ENCODE data around the gene IDI1.
"Not testable (repeated sequence)": the region's sequence is repeated elsewhere in the genome, so short reads cannot be mapped to it uniquely, and the experiment has no call there.

The IDI1 gene

GRCh38 chr10:1010703-1011102 is 38.2 kb downstream of the IDI1 start:
- no peak for DNase-seq (ENCODE audit: low read depth)

DNA sequence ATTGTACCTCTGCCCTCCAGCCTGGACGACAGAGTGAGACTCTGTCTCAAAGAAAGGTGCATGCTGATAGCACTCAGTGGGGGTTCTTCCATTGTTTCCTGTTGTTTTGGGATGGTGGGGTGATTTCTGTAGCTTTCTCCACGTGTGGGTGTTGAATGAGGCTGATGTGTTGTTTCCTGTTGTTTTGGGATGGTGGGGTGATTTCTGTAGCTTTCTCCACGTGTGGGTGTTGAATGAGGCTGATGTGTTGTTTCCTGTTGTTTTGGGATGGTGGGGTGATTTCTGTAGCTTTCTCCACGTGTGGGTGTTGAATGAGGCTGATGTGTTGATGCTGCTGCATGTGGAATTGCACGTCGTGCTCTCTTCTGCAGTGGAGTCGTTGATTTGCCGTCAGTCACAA is 39.0 kb downstream of the IDI1 start:
- not testable (repeated sequence) for H3K4me3 ChIP-seq (ENCODE audit: control insufficient read depth, low read depth, low read length); DNase-seq (ENCODE audit: low read depth)

More at GRCh38 chr10:1010703-1011102, 38.2 kb downstream of the IDI1 start:
- no peak for TF ChIP-seq CTCF (conservative IDR thresholded peaks at IDR 0.05; ENCODE audit: control insufficient read depth, insufficient read depth, low read depth, low read length)
- no peak overlapping the region for H3K4me3 ChIP-seq (ENCODE audit: control insufficient read depth, low read depth, low read length)

DNA sequence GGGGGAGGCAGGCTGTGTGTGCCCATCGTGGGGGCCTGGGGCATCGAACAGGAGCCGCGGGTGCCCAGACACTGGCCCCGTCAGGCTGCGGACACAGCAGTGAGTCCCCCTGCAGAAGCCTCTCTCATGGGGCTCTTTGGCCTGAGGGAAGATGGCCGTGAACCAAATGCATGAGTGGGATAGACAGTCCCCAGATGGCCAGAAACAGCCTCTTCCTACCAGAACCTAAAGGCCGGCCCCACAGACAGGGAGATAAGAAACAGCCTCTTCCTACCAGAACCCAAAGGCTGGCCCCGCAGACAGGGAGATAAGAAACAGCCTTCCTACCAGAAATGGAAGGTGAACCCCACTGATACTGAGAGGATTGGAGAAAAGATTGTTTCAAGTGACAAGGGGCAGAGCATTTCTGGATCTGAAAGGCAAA is 39.8 kb downstream of the IDI1 start:
- no peak for TF ChIP-seq CTCF (conservative IDR thresholded peaks at IDR 0.05; ENCODE audit: control insufficient read depth, insufficient read depth, low read depth, low read length)
- no peak for DNase-seq (ENCODE audit: low read depth)
- no peak overlapping the region for H3K4me3 ChIP-seq (ENCODE audit: control insufficient read depth, low read depth, low read length)

DNA sequence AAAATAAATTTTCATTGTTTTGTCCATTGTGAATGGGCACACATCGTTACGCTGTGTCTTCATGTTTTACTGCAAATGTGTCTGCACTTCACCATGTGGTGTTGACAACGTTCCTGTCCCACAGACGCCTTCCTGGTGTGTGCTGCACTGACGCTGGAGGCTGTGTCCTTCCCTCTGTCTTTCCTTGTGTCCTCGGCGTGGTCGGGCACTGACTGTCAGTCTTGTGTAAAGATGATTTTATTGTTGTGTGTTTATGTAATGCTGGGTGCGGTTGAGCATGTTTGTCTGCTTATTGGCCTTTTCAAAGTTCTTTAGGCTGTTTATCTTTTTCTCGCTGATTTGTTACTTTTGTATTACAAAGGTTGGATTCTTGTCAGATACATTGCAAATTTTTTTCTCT is 41.3 kb downstream of the IDI1 start:
- no peak for TF ChIP-seq CTCF (conservative IDR thresholded peaks at IDR 0.05; ENCODE audit: control insufficient read depth, insufficient read depth, low read depth, low read length)
- H3K4me3 ChIP-seq (ENCODE audit: control insufficient read depth, low read depth, low read length): no peak overlapping the region
- no peak for DNase-seq (ENCODE audit: low read depth)

DNA sequence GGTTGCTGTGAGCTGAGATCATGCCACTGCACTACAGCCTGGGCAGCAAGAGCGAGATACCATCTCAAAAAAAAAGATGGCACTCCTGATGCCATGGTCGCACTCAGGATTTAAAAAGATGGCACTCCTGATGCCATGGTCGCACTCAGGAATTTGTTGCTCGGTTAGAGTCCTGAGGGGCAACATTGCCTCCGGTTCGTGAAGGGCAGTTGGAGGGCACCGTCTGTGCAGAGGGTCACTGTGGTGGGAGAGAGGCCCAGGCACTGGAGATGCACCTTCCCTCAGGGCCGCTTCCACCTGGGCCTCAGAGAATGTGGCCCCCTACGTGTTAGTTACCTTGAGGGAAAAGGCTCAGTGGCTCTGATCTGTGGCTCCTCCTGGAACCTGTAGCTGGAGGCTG is 42.3 kb downstream of the IDI1 start:
- DNase-seq (ENCODE audit: low read depth): no peak
- H3K4me3 ChIP-seq (ENCODE audit: control insufficient read depth, low read depth, low read length): no peak overlapping the region
- no peak for TF ChIP-seq CTCF (conservative IDR thresholded peaks at IDR 0.05; ENCODE audit: control insufficient read depth, insufficient read depth, low read depth, low read length)

- TF ChIP-seq CTCF (conservative IDR thresholded peaks at IDR 0.05; ENCODE audit: control insufficient read depth, insufficient read depth, low read depth, low read length): no peak
- no peak overlapping the region for H3K4me3 ChIP-seq (ENCODE audit: control insufficient read depth, low read depth, low read length)
- DNase-seq (ENCODE audit: low read depth): no peak
Measured at GRCh38 chr10:1003884-1004670, 44.8 kb downstream of the IDI1 start.

DNA sequence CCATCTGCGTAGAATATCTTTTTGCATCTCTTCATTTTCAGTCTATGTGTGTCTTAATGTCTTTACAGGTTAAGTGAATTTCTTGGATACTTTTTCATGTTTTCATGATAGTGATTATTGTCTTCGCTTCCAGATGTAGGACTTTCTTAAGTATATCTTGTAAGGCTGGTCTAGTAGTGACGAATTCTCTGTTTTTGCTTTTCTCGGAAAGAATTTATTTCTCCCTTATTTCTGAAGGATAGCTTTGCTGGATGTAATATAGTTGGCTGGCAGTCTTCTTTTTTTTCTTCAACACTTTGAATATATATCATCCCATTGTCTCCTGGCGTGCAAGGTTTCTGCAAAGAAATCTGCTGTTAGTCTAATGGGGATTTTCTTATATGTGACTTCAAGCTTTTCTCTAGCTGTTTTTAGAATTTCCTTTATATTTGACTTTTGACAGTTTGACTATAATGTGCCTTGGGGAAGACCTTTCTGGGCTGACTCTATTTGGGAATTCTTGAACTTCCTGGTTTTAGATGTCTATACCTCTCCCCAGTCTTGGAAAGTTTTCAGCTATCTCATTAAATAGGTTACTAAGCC is 46.4 kb downstream of the IDI1 start:
- no peak for TF ChIP-seq CTCF (conservative IDR thresholded peaks at IDR 0.05; ENCODE audit: control insufficient read depth, insufficient read depth, low read depth, low read length)

More for the DNA sequence above, 46.4 kb downstream of the IDI1 start:
- DNase-seq (ENCODE audit: low read depth): no peak
- no peak overlapping the region for H3K4me3 ChIP-seq (ENCODE audit: control insufficient read depth, low read depth, low read length)

All from fibroblast of mammary gland (primary cell).